DMS53 (cell line): Measurements from ENCODE around the gene GFOD1.

Experiments
- DNase-seq: peaks from one replicate; lab custom pipeline; 2025; lab: John Stamatoyannopoulos, UW

Gene GFOD1

DNA sequence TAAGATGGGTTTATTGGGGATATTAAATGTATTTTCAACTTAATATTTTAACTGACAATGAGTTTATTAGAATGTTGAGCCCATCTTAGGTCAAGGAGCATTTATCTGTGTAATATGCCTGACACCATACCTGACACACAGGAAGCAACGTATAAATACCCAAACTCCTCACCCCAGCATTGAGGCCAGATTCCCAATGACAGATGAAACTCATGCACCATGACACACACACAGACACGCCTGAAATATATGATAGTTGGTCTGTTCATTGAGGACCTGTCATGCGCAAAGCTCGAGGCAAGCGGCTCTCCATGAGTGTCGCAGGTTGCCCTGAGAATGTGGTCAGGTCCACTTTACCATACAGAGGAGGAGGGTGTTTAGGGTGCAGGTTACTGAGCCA, 64.1 kb downstream of the GFOD1 start:
- DNase-seq: no peak

DNA sequence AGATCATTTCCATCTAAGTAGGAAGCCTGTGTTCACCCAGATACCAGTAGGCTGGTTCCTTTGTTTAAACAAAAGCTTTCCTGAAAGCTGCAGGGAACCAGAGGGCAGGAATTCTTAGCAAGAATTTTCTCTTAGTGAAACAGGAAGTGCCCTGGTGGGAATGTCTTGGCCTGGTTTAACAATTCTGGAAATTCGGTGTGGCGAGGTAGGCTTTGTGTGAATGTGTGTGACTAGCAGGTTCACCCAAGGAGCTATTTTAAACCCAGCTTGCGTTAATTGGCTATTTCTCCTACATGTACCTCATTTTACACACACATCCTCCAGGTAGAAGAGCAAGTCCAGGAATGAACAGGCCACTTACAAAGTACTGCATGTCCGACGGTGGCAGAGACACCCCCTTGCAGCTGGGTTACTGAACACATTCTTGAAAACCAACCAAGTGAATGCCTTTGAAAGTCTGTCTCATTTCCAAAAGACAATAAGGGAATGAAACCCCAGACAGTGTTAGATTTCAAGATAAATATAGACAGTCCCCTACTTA, 64.6 kb downstream of the GFOD1 start:
- DNase-seq: no peak

DNA sequence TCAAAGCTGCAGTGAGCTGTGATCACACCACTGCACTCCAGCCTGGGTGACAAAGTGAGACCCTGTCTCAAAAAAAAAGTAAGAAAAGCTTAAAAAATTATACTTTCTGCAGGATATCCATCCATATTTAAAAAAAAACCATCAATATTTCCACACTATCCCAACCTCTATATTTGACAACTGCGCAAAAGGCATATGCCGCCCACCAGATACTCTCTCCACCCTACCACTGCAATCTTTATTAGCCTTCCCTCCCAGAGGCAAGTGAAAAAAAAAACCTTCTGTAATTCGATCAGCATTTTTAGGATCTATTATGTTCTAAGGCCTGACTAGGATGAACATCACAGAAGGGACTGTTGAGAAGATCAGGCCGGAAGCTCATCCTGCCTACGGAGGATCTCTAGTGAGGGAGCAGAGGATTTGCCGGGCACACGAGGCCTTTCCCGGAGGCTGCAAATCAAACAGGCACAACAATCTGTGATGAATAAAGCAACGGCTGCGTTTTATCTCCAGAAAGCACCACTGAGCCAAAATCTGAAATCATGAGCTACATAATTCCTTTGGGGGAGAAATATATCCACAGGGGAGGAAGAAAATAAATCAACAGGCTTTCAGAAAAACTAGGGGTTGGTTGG, 65.9 kb downstream of the GFOD1 start:
- no peak for DNase-seq

DNA sequence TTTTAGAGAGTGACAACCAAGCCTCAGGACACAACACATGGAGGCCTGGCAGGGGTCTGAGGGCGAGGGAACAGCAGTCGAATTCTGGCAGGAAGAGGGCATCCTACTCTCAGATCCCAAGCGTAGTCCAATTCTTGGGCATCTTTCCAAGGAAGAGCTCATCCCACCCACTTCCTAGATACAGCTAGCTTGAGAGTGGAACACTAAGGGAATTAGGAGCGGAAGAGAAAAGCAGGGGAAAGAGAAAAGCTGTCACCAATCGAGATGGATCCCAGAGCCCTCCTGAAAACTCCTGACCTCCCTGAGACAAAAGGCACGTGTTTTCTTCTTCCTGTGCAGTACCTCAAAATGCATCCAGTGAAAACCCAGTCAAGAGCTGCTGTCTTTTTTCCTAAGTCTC, 67.1 kb downstream of the GFOD1 start:
- DNase-seq: no peak

DNA sequence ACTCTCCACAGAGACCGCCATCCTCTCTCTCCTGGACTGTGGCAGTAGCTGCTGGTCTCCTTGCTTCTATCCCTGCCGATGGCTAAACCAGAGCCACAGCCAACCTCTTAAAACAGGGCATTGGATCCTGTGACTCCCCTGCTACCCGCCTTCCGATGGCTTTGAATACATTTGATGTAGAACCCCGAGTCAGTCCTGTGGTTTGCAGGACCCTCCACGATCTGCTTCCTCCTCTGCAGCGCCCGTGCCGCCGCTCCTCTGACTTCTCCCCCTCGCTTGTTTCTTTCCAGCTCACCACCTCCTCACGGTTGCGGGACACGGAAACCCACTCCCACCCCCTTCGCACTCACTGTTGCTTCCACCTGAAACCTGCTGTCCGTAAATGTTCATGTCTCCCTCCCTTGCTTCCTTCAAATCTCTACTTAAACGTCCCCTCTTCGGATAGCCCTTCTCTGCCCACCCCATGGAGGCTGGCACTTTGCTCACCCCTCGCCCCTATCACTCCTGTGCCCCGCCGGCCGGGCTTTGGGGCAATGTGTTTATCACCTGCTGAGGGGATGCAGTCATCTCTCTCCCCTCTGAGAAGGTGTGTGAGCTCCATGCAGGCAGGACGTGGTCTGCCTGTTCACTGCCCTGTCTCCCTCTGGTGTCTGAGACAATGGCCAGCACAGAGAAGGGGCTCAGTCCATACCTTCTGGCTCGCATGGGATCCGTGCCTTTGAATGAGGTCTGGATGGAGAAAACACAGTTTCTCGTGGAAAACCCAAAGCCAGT, 67.8 kb downstream of the GFOD1 start:
- DNase-seq: no peak

DNA sequence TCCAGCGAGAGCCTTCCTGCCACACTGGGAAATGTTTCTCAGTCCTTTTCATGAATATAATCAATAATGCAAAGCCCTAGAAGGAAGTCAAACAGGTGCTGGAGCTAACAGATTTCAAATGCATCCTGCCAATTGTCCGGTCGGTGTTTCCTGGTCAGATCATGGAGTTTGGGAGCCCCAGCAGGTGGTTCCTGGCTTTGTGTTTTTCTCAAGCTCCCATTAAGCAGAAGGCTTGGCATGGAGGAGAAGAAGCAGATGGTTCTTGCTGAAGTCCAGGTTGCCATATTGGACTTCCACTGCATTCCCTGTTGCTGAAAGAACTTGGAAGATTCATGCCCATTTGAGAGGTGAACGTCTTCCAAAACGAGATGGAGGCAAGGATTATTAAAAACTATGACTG, 68.6 kb downstream of the GFOD1 start:
- no peak for DNase-seq

DNA sequence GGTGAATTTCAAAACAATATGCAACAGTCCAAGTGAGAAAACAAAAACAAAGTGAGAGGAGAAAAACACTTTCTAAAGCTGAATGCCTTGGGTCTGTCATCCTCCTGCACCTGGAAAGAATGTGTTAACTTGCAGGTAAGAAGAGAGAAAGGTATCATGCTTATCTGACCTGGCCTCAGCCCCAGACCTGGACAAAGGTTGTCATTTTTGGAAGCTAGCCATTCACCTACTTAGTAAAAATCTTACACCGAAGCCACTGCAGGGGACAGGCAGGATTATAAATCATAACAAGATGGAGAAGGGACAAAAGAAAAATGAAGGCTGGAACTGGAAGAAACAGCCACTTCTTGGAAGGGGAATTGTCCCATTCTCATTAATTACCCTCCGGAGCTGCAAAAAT, 69.4 kb downstream of the GFOD1 start:
- DNase-seq: no peak

DNA sequence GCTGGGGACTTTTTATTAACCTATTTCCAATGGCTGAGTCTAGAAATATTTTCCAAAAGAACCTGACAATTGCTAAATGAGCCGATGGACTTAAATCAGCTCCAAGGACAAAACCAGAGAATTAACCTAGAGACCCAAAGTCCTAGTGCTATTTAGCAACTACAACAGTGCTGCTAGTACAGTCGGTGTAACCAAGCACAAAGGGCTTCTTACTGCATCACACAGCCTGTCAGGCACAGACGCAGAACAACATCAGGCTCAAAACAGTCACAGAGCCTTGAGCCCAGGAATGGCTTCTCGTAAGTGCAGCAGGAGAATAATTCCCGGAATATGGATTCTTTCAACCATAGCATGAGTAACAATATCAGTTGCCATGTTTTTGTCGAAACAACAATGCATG, 70.0 kb downstream of the GFOD1 start:
- DNase-seq: no peak

DNA sequence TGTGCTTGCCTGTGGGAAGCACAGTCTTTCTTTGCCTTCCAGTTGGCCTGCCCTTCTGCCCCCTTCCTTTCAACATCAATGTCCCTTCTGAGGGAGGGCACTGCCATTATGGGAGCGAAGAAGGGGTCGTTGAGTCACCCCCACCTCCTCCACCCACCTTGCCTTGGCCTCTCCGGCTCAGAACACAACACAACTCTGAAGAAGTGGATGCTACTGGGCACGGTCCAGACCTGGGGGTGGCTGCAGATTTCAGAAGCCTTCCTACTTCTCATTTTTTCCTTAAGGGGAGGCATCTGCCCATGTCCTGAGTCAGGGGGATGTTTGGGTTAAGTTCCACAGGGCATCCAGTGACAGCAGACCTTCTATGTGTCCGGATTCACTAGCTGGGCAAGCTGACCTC, 72.1 kb downstream of the GFOD1 start:
- no peak for DNase-seq

DNA sequence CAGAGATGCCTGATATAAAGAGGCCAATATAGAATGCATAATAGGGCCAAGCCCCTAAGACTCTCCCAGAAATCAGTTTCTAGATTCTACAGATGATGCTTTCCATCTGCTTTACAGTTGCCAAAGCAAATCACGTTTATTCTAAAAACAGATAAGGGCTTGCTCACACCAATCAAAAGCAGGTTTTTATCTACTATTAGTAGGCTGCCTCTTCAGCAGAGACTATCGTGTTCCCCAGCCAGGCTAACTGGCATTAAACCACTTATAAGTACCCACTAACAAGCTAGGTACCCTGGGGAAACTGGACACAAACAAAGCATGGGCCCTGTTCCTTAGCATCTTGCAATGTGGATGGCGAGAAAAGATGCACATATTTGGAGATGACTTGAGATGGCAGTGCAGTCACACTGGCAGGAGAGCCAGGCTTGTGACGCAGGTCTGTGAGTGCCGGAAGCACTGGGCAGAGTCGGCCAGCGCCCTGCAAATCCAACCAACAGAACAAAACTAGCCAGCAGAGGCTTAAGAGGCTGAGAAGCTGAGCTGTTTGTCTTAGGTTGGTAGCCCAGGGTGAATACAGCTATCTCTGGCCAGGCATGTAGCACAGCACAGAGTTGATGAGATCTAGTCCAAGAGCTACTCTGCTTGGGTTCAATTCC, 73.4 kb downstream of the GFOD1 start:
- DNase-seq: no peak

DNA sequence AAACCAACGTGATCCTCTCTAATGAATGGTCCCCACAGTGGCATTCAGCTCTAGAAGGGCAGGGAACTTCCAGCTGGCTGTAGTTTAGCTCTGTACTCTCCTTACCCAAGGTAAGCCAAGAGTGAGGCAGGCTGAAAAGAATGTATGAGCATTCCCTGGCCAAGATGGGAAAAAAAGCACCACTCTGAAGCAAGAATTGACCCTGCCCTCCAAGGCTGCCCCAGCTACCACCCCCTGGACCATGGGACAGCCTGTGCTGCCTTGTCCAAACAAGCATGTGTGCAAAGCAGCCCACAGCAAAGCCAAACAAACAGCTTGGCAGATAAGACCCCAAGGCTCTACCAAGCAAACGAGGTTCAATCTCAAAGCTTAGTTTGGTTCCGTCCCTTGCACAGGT, 73.9 kb downstream of the GFOD1 start:
- DNase-seq: no peak

DNA sequence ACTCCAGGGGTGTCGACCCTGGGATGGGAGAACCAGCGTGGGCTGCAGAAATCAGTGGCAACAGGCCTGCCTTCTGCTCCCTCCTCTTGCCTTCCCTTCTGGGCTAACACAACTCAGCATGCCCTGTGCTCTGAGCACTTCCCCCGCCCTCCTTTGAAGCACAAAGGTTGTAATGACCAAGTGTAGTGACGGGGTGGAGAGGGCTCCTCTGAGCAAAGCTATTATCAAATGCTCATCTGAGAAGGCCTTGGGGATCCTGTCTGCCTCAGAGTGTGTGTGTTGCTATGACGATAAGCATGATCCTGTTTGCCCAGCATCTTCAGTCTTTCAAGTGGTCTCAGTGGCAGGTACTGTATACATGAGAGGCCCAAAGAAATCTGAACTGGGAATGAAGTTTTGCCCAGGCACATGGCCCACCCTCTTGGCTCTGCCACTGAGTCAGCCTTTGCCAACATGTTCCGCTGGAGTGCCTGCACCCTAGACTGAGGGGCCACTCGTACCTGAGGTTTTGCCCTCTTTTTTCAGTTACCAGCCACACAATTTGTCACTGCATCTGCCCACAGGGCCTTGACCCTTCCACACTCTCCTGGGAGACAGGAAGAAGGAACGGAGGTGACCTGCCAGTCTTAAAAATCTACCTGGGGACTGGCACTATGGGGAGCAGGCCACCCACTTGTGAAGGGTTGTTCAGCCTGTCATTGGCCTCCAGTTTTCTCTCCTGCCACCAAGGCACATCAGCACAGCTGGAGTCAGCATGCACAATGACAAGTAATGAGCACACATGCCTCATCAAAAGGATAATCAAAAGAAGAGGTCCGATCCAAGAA, 74.5 kb downstream of the GFOD1 start:
- DNase-seq: peak; percentile 45

DNA sequence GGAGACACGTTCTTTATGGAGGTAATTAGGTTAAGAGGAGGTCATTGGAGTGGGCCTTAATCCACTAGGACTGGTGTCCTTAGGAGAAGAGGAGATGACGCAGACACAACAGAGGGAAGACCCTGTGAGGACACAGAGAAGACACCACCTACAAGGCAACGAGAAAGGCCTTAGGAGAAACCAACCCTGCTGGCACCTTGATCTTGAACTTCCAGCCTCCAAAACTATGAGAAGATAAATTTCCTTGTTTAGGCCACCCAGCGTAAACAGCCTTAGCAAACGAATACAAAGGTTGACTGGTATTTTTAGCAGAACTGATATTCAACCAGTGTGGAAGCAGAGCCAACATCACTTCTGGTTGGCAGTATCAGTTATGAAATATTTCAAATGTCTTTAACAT, 75.2 kb downstream of the GFOD1 start:
- DNase-seq: no peak

DNA sequence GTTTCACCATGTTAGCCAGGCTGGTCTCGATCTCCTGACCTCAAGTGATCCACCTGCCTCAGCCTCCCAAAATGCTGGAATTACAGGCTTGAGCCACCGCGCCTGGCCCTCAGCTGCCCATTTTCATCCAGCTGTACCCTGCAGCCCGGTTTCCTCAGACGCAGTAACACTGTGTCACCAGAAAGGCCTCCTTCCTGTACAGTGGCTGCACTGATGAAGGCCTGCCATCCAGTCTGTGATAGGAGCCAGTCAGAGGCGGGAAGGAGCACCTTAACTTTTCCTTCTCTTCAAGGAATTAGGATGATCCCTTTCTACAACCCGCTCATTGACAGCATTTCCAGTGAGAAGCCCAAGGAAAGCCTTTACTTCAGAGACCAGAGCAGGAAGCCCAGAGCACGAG, 75.9 kb downstream of the GFOD1 start:
- no peak for DNase-seq

DNA sequence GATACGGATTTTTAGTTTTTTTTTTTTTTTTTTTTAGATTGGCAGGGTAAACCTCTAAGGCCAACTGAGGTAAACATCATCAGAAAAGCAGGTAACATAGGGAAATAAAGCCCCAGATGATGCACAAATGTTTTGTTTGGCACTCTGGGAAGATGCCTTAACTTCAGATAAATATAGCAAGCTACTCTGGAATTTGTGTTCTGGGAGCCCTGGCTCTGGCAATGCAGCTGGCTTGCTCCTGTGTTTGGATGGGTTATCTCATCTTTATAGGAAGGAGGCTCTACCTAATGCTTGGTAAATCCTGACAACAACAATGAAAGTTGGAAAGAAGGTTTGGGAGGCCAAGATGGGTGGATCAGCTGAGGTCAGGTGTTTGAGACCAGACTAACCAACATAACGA, 77.4 kb downstream of the GFOD1 start:
- no peak for DNase-seq

DNA sequence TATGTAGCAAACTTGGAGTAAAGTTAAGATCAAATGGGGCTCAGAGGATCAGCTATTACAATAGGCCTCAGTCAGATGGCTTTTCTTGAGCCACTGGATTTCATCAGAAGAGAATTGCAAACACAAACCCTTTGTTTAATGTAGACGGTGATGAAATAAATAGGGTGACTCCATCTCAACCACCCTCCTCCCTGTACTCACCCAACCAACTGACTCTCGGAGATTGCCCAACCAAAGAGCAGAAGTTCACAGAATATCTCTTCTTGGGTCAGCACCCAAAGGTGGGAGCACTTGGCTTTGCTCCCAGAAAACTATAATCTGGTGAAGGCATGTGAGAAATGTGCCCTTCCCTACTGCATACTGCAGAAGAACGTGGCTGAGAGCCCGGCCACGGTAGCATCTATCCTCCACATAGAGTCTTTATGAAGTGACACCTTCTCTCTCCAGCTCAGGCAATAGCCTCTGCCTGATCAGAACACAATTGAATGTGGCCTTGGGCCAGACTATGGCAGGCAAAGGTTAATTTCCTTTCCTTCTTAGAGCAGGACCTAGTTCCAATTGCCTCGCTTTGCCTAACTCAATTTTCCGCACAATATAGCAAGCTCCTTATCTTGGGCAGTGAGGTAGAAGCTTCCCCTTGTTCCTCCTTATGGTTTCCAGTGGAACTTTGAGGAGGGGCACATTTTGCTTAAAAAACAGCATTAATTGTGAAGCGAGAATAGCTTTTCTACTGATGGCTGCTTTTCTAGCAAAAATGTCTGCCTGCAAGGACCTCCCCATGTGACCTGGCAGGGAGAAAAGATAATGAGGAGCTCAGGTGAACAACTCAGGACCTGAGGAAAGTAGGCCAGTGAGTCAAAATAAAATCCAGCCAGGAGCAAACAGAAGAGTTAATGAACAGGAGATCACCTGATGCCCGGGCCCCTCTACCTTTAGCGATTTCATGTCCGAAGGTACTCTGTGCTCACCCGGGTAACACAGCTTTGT, 79.4 kb downstream of the GFOD1 start:
- no peak for DNase-seq

DNA sequence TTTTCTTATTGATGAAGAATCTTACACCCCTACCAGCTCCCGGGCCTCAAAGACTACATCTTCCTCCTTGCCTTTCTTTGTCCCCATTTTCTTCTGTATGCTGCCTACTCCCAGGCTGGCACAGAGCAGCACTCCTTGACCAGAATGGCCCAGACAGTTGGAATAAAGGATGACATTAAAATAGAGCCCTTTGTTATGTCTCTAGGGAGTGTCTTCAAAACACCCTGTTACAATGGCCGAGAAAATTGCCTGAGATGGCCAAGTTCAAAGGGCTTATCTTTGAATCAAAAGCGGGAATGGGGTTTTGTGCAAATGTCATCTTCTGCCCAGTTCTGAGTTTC, 80.1 kb downstream of the GFOD1 start:
- no peak for DNase-seq

DNA sequence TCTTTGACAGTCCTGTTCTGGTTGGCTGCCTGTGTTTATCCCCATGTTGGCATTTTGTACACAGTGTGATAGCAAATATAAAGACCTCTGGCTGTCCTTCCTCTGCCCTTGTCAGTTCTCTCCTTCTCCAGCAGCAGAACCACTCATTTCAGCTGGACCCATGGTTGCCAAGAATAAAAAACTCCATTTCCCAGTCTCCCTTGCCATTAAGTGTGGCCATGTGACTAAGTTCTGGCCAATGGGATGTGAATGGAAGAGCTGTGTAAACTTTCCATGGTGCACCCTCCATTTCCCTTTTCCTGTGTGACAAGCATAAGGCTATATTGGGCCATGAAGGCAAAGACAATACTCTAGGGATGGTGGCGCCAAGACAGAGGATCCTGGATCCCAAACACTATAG, 80.6 kb downstream of the GFOD1 start:
- DNase-seq: peak; percentile 22

DNA sequence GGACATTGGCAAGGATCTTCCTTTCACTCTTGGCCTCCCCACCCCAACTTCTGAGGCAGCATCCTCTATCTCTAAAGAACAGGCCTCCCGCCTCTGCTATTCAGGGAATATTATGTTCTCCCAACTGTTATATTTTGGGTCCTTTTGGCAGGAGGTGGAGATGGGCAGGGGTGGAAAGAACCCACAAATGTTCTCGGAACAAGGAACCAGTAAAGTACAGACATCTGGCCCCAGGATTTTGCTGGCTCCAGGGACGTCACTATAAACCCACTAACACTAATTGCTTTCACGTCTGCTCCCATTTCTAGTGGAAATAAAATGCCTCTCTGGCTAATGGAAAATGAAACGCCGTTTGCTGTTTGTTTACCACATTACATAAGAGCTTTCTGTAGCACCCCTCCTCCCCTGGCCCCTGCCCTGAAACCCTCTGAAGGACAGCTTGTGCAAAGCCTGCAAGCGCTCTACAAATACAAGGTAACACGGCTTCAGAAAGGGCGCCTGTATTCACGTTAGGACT, 81.4 kb downstream of the GFOD1 start:
- no peak for DNase-seq

DNA sequence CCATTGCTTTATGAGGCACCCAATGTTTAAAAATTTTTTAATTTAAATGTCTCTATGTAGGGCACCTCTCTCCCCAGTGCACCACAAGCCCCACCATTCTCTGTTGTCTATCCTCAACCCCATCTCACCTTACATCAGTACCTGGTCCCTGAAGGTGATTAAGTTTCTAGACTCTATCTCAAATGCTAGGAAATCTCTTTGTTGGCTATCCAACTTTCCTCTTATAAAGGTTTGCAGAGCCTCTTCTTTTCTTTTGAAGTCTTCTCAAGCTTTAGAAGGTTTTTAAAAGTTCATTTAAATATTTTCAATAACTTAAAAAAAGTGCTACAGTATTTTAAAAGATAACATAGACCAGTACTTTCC, 82.5 kb downstream of the GFOD1 start:
- no peak for DNase-seq
